T-helper 2 cell treated with Interferon-gamma antibody and Interleukin-4, amounts not matched to agents 100 ng/mL and 5 ng/mL, for 36 hours (primary cell): ENCODE measurements around the gene GATA3. TPM values are rescaled to one million over a fixed set of nuclear protein-coding genes. Genes with fewer than 3 reads are reported as not detected.

ENCODE experiments used
- intact Hi-C: fragments of 100-400 bp; cut with micrococcal nuclease; formaldehyde crosslinking; loops from one replicate; pipeline ENCODE4 v1.15.1; 2023
- total RNA-seq: library from RNA; stranded (reverse); gene quantifications from 2 replicates; pipeline ENCODE4 v1.2.3, GENCODE V29; 2022

Gene GATA3
- total RNA-seq, 1 donor from 2014 or later: 161 TPM

DNA sequence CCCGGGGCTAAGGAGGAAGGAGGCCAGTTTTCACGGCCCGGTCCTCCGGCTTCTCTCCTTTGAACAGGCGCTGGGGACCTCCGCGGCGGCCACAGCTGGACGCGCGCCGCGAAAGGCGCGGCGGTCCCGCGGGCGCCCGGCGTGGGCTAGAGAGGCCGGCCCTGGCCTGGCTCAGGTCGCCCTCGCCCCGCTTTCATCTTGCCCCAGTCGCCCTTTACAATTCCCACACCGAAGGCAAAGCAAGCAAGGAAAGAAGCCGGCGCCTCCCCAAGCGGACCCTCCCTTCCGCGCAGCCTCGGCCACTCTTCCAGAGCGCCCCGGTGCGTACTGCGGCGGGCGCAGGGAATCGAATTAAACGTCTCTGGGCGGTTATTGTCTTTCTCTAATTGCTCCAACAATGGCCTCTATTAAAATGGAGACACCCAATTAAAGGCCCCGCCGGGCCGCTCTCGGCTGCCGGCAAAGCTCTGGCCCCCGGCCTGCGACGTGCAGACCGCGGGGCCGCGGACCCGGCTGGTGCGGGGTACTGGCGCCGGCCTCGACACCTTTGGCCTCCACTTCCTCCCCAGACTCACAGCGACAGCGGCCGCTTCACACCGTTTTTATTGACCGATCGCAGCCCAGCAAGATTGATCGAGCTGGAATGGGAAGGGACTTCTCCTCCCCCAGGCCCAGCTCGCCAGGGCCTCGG, 4.5 kb upstream of the GATA3 start:
- intact Hi-C loops: loop anchor here (2.0 to 10.0 kb wide), 10 partner anchors 15 to 1252 kb away; partner anchors contain the start of gene TAF3

- intact Hi-C loops: loop anchor here (5.0 kb wide), 3 partner anchors 422 to 1157 kb away; no protein-coding TSS in a partner anchor
Observed at GRCh38 chr10:8050556-8051108, 3.9 kb upstream of the GATA3 start.

GRCh38 chr10:8051109-8051821, 3.2 kb upstream of the GATA3 start:
- intact Hi-C loops: loop anchor here (5.0 kb wide), 3 partner anchors 421 to 1156 kb away; no protein-coding TSS in a partner anchor

GRCh38 chr10:8051851-8052257, 2.6 kb upstream of the GATA3 start:
- intact Hi-C loops: loop anchor here (2.0 to 5.0 kb wide), 6 partner anchors 353 to 1155 kb away; no protein-coding TSS in a partner anchor

- intact Hi-C loops: loop anchor here (2.0 to 5.0 kb wide), 6 partner anchors 352 to 1155 kb away; no protein-coding TSS in a partner anchor
Observed at GRCh38 chr10:8052341-8052955, 2.0 kb upstream of the GATA3 start.

DNA sequence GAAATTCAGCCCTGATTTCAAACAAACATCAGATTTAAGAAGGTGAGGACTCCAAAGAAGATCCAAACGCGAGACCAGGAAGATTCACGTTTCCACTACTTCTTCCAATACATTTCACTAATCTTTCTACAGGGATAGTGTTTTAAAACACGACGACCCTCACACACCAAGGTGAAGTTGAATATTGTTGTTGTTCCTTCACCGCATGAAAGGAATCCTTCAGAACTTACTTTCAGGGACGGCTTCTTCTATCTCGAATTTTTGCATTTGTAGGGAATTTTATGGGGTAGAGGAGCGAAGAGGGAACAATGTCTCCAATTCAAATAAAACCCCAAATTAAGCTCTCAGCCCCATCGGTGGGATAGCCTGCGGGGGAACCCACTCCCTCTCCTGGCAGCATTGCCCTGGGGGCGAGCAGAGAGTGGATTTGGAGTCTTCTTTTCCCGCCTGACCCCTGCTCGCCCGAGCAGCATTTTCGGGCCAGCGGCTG, 1.5 kb upstream of the GATA3 start:
- intact Hi-C loops: loop anchor here (1.0 to 5.0 kb wide), 7 partner anchors 84 to 1154 kb away; no protein-coding TSS in a partner anchor

DNA sequence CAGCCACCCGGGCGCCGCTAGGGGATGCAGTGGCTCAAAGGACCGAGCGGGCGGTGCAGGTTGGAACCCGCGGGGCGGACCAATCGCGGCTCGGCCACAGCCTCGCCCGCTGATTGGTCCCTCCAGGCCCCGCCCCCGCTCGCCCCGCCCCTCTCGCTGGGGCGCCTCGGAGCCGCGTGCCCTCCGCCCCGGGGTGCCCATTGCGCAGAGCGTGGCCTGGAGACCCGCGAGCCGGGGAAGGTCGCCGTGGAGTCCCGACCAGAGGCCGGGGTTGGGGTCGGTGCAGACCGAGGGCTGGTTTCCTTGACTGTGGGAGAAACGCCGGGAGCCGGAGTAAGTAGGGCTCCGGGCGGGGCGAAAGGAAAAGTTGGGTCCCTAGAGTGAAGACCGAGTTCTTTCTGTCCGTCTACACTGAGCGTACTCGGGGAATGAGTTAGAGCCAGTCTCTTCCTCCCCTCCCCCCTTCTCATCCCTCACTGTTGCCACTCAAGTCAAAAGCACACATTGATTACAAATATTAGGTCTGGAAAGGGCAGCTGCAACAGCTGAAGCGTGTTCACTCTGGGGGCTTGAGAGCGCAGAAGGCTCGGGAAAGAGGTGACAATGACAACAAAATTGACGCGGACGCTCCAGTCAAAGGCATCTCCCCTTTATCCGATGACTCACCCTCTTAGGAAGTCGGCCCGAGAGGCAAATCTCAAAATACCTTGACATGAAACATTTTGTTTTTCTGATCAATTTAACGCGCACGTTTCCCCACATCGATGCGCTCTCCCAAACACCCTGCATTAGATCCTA, 843 bp upstream of the GATA3 start:
- intact Hi-C loops: loop anchor here (1.0 to 5.0 kb wide), 8 partner anchors 84 to 1154 kb away; no protein-coding TSS in a partner anchor

DNA sequence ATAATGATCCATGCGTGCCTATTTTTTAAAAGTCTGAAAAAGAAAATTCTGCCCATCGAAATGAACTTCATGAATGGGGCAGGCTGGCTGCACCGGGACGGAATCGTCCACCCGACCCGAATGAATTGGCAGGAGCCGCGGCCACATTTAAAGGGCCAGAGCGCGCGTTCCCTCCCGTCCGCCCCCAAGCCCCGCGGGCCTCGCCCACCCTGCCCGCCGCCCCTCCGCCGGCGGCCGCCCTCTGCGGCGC, 319 bp upstream of the GATA3 start:
- intact Hi-C loops: loop anchor here (1.0 to 5.0 kb wide), 4 partner anchors 278 to 1153 kb away; no protein-coding TSS in a partner anchor

GRCh38 chr10:8055420-8056349, 1.2 kb downstream of the GATA3 start:
- intact Hi-C loops: no loop called here

DNA sequence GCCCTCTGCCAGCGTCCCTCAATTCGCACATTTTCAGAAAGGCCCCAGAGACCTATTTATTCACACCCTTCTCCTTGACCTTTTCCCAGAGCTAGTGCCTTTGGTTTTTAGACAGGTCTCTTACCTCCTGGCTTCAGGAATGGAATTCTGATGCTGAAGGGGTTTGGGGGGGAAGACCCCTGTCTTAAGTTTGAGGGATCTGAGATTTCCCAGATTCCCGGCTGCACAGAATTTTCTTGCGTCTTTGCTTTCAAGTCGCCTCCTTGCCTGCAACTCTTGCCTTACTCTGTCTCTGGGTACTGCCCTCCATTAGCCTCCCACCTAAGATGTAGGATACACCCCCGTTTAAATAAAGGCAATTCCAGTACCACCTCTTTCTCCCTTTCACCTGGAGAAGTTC, 1.9 kb downstream of the GATA3 start:
- intact Hi-C loops: no loop called here

DNA sequence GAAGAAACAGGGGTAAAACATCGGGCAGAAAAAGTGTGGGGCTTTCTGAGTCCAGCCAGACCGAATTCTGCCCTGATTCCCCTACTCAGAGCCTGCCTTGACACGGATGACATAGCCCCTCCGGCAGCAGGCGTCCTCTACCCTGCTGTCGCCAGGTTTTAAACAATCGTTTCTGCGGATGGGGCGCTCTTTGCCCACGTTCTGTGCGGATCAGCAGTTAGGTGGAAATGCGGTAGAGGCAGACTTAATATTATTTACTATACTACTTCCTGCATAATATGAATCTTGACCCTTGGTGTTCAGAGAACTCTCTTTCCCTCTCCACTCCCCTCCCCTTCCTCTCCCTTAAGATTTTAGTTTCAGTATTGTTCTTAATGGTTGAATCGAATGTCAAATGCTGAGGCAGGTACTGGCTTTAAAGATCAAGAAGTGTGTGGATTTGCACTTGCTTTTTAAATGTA, 2.4 kb downstream of the GATA3 start:
- intact Hi-C loops: no loop called here

GRCh38 chr10:8057636-8058273, 3.3 kb downstream of the GATA3 start:
- intact Hi-C loops: no loop called here

- intact Hi-C loops: no loop called here
Observed at GRCh38 chr10:8058274-8059111, 4.0 kb downstream of the GATA3 start.

- intact Hi-C loops: no loop called here
Observed at GRCh38 chr10:8059191-8059936, 4.9 kb downstream of the GATA3 start.

DNA sequence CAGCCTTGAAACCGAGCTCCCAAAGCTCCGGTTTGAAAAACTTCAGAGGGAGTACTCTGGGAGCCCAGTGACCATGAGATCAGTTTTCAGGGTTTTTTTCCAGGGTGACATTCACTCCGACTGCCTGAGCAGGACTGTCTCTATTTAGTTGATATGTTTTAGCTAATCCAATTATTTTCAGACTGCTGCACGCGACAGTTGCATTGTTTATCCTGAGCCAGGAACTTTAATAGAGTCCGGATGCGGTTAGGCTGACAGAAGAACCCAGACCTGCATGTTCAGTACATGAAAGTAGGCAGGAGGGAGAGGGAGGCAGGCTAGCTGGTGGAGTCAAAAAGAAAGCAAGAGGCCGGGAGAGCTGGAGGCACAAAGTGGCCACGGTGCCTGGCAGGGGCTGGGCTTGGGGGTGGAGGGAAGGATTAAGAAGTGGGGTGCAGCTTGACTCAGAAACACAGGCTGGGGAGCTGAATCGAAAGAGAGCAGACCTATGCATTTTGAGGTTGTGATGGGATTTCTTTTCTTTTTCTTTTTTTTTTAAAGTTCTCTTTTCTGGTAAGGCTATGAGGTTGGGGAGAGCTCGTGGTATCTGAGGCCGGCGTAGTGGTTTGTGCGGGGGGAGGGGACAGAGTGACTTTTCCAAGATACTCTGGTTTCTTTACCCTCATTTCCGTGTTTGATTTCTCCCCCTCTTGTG, 5.7 kb downstream of the GATA3 start:
- intact Hi-C loops: loop anchor here (1.0 to 2.0 kb wide), 3 partner anchors 77 to 344 kb away; no protein-coding TSS in a partner anchor

DNA sequence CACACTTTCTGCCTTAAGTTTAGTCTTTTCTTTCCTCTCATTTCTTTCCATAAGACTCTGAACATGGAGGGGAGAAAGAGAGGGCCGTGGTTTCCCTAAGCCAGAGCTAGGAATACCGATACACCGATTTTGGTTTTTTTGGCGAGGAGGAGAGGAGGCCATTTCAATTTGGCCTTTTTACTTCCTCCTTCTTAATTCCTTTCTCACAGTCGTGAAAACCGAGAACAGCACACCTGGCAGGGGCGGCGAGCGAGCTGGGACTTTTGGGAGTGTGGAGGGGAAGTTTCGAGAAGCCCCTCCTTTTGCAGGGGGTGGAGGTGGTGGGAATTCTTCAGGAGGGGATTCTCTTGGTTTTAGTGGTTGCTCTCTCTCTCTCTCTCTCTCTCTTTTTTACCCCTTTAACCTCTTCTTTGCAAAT, 6.2 kb downstream of the GATA3 start:
- intact Hi-C loops: loop anchor here (1.0 to 2.0 kb wide), 3 partner anchors 76 to 344 kb away; no protein-coding TSS in a partner anchor
